HG03066 (cell line): Measurements from ENCODE around the gene CLDN5.

ENCODE experiments used
- ATAC-seq: cut with Tn5 transposase; IDR thresholded peaks from one replicate; pipeline ENCODE4 v1.9.1; 2021; ENCODE audit warnings: low read depth; ENCODE audit not compliant: unreplicated experiment

CLDN5 gene

DNA sequence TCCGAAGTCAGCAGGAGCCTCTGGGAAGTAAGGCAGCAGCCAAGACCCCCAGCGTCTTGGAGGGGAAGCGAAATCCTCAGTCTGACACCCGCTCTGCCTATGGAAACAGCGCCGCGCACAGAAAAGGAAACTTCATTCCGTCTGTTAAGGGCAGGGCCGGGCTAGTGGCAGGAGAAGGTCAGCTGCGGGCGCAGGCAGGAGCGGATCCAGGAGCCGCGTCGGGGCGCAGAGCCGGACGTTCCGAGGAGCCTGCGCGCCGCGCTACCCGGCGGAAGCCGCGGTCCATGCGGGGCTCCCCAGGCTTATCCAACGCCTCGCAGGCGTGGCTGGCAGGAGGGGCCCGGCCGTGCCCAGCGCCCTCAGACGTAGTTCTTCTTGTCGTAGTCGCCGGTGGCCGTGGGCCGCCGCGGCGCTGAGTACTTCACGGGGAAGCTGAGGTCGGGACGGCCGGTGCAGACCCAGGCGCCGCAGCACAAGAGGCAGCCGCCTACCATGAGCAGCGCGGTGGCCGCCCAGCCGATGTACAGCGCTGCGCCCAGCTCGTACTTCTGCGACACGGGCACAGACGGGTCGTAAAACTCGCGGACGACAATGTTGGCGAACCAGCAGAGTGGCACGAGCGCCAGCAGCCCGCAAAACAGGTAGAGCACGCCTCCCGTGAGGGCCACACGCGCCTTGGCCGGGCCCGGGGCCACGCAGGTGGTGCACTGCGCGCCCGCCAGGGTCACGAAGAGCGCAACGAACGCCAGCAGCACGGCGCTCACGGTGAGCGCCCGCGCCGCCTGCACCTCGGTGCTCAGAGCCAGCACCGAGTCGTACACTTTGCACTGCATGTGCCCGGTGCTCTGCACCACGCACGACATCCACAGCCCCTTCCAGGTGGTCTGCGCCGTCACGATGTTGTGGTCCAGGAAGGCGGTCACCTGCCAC lies 705 bp downstream of the CLDN5 start:
- no peak for ATAC-seq

DNA sequence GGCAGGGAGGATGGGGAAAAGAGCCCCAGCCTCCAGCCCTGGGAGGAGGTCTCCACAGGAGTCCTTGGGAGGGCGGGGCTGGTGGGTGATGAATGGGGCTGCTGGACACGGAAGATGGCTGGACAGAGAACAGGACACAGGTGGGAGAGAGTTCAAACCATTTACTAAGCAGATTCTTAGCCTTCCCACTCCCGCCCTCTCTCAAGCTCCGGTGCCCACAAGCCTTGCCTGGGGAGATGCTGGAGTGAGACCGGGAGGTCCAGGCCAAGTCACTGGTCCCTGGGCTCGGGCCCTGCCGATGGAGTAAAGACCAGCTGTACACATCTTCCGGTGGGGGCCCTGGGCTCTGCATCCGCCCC lies 1.4 kb downstream of the CLDN5 start:
- ATAC-seq, result no peak

DNA sequence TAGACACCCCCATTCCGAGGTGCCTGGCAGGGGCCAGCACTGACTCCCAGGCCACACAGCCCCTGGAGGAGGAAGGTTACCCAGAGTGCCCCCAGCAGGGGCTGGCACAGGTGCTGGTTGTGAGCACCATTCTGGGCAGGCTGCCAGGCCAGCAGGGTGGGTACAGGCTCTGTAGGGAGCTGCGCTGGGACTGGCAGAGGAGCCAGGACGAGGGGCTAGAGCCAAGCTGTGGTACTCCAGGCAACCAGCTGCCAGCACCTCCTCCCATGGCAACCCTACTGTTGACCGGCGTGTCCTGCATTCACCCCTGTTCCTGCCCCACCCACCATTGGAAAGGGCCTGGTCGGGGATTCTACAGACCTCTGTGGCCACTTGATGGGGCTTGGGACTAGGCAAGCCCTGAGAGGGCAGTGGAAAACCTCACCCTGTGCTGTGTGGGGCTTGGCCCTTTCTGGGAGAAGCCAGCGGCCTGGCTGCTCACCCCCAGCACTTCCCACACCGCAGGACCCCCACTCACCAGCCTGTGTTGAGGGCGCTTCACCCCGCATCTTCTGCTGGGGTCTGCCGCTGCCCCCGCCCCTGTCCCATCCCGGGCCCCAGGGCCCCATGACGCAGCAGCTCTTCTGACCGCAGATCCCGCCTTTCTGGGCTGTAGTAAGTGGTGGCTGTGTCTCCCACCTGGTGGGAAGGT lies 1.9 kb downstream of the CLDN5 start:
- ATAC-seq, result no peak

DNA sequence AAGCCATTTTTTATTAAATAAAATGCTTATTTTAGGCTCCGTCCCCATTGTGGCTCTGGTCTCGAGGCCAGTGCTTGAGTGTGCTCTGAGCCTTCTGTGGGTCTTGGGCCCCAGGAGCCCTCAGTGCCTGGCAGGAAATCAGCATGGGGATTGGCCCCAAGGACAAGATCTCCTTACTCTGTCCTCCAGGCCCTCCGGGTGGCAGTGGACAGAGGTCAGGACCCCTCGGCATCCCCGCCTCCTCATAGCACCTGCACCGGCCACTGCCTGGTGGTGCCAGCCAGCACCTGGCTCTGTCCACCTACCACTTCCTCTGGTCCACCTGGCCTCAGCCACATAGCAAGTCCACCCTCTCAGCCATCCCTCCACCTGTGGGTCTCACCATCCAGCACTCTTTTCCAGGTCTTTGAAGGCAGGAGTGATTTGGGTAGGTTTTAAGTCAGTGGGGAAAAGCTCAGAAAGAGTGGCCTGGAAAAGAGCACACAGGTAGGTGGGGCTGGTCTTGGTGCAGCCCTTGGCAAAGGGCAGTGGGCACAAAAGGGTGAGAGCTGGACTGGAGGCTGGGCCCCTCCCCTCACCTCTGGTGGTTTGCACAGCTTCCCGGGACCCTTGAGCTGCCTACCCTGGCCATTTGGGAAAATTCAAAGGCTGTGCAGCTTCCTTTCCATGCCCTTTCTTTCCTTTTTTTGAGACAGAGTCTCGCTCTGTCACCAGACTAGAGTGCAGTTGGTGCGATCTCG lies 3.5 kb downstream of the CLDN5 start:
- ATAC-seq, result no peak

DNA sequence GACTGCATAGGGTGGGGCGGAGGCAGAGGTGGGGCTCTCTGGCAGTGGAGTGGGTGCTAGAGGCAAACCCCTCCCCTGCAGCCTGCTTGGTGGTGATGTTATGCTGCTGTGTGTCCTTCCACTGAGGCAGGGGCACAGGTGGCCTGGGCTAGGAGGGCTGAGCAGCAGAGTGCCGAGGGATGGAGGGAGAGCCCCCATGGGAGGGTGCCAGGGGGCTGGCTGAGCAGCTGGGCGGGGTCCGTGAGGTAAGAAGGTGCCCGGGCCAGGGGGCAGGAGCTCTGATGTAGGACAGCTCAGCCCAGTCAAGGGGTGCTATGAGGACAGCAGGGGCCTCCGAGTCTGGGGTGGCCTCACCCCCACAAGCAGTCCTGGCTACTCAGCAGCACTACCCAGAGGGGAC lies 4.2 kb downstream of the CLDN5 start:
- ATAC-seq, result no peak

DNA sequence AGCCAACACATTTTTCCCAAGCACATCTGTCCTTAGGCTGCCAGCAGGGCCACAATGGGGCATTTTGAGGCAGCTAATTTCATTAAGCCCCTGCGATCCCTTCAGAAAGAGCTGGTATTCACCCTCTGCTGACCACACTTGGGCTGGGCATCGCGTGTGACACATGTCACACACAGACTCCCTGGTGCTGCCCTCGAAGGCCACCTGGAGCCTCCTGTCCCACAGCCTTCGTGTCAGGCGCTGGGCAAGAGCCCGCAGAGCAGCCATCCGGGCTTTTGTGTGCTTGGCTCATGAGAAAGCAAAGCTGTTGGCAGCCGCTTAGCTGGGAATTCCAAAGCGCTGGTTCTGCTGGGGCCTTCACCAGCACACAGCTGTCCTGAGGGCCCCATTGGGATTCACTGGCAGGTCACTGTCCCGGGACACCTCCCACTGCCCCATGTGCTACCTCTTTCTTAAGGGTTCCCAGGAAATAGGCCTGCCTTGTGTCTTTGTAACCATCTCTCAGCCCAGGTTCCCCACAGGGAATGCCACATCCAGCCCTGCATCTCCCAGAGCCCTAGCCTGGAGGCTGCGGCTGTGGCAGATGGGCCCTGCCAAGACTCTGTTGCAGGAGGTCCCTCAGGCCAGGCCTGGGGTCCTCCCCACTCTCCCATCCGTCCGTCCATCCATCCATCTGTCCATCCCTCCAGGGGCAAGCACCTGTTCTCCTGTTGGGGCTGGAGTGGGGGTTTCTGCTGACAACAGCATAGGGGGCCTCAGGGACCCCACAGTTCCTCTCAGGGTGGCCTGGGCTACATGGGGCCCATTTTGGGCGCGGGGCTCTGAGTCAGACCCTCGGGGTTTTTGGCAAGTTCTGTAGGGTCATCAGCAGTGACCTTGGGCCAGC lies 4.9 kb downstream of the CLDN5 start:
- ATAC-seq, result no peak

DNA sequence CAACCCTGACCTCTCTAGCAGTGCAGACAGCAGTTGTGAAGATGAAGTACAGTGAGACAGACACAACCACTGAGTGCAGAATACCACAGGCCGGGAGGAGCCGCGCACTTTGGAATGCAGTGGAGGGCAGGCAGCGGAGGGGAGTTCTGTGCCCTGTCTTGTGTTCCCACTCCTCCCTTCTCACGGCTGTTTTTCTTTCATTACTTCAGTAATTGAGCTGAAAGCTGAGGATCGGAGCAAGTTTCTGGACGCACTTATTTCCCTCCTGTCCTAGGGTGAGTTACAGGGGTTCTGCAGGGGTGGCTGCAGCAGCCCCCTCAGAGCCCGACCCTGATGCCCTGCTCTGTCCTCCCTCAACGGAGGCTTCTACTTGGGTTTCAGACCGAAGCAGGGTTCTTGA lies 5.6 kb downstream of the CLDN5 start:
- ATAC-seq, result no peak

DNA sequence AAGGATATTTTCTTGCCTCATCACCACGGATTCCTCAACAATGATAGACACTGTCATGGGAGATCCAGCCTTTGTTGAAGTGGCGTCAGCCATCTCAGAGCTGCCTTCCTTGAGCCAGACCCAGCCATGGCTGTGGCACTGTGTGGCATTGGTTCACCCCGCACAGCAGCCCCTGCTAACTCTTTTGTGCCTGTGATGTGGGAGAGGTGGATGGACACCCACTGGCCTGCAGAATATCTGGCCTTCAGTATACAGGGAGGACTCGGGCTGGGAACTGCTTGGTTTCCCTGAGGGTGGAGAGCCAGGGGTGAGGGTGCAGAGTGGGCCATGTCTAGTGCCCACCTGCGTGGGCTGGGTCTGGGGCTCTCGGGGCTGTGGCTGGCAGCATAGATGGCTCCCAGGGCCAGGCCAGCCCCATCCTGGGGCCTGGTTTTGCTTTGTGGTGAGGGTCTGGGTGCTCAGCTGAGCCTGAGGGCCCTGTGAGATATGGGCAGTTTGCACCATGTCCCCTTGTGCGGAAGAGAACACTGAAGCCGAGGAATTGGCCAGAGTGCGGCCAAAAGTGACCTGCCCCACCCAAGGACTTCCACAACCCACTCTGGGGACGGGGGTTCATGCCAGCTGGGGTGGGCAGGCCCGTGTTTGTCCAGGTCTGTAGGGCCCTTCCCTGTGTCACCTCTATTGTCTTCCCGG lies 6.1 kb downstream of the CLDN5 start:
- ATAC-seq, result no peak

DNA sequence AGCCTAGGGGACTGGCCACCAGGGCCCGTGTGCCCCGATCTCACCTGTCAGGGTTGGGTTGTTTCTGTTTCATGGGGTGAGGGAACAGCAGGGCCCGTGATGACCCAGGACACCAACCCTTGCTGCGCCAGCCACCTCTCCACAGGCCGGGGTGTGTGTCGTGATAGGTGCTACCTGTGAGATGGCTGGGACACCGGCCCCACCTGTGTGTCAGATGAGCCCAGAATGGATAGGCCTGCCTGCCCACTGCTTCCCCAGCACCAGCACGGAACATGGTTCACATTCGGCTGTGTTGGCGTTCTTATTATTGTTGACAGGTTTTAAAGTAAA lies 7.1 kb downstream of the CLDN5 start:
- no peak for ATAC-seq

DNA sequence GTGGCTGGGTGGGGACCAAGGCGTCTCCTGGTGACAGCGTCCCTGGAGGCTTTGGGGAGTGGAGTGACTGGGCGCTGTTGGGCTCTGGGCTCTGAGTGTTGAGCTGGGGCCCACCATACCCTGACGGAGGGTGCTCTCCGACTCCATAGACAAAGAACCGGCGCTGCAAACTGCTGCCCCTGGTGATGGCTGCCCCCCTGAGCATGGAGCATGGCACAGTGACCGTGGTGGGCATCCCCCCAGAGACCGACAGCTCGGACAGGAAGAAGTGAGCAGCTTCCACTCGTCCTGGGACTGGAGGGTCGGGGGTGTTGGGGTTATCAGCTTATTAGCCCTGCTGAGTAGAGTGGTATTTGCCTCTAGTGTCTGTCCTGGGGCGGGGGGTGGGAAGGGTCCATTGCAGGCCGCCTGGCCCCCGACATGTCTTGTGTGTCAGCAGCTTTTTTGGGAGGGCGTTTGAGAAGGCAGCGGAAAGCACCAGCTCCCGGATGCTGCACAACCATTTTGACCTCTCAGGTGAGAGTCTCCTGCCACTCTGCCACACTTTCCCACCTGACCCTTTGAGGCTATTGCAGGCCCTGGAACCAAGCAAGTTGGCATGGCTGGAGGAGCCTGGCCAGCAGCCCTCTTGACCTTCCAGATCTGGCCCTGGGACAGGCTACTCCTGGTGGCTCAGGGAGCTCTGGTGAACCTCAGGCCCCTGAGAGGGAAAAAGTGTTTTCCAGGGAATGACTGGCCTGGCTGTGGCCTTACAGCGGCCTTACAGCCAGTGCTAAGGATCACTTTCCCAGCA lies 7.6 kb downstream of the CLDN5 start:
- ATAC-seq, result no peak

DNA sequence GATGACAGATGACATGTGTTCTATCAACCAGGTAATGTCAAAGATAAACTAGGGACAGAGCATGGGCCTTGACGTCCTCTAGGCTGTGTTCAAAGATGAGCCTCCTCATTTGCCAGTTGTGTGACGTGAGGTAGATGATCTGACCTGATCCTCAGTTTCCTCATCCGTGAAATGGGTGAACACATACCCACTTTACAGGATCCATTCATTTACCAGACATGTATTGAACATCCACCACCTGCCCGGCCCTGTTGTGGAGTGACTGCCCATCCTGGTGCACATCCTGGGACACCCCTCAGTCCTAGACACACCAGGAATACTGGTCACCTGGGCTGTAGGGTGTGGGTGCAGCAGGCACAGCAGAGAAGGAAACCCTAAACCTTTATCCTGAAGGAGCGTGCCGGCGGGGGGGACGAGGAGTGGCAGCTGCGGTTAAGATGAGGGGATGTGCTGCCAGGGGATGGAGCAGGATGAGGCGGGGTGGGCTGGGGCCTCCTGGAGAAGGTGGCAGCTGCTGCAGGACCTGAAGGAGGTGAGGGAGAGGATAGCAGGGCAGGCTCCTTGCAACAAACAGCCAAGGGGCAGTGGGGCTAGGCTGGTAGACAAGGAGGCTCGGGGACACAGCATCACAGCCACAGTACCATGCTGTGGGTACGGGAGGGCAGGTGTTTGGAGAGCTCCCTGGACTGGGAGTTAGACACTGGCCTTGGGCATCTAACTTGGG lies 8.4 kb downstream of the CLDN5 start:
- no peak for ATAC-seq

DNA sequence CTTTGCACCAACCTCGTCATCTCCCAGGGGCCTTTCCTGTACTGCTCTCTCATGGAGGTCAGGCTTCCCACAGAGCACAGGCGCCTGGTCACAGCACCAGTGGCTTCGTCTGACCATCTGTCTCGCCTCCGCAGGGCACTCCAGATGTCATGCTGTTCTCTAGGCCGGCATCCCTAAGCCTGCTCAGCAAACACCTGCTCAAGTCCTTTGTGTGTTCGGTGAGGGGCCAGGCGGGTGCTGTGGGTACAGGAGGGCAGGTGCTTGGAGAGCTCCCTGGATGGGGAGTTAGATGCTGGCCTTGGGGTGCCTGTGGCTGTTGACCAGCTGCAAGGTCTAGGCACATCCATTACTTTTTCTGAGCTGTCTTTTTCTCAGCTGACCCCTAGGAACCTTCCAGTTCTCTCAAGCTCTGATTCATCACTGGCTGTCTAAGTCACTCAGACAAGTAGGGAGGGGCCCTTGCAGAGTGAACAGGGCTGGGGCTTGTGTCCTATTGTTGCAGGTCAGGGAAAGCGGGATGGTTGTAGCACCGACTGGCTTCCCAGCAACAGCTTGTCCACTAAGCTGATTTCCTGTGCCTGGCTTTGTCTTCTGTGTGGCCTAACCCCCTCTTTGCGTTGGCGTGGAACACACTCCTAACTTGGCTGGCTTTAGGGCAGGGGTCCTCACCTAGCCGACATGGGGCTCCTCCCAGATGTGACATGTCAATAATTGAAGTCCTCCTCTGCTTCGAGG lies 9.2 kb downstream of the CLDN5 start:
- no peak for ATAC-seq

DNA sequence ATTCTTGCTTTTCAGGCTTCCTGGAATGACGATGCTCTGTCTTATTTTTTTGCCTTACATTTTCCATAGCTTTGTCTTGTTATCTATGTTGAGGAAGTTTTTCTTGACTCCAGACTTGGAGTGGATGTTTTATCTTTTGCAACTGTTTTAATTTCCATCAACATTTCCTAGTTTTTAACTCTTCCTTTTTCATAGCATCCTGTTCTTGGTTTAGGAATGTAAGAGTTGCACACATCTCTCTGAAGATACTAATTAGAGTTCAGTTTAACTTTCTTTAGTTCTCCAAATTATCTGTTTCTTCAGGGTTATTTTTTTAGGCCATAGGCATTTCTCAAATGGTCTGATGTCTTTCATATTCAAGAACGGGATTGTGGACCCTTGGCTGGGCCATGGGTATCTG lies 10.4 kb downstream of the CLDN5 start:
- no peak for ATAC-seq

DNA sequence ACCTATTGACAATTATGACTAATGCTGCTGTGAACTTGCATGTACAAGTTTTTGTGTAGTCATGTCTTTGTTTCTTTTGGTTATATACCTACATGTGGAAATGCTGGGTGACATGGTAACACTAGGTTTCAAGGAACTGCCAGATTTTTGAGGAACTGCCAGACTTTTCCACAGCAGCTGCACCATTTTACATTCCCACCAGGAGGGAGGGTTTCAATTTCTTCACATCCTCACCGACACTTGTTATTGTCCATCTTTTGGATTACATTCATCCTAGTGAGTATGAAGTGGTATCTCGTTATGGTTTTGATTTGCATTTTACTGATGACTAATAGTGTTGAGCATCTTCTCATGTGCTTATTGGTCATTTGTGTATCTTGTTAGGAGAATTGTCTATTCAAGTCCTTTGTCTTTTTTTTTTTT lies 13.3 kb downstream of the CLDN5 start:
- no peak for ATAC-seq

DNA sequence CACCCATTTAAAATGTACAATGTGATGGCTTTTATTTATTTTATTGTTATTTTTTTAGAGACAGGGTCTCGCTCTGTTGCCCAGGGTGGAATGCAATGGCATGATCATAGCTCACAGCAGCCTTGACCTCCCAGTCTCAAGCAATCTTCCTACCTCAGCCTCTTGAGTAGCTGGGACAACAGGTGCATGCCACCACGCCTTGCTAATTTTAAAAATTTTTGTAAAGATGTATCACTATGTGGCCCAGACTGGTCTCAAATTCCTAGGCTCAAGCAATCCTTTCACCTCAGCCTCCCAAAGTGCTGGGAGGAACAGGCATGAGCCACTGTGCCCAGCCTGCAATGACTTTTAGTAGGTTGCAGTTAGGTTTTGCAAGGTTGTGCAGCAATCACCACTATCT lies 14.3 kb downstream of the CLDN5 start:
- no peak for ATAC-seq

DNA sequence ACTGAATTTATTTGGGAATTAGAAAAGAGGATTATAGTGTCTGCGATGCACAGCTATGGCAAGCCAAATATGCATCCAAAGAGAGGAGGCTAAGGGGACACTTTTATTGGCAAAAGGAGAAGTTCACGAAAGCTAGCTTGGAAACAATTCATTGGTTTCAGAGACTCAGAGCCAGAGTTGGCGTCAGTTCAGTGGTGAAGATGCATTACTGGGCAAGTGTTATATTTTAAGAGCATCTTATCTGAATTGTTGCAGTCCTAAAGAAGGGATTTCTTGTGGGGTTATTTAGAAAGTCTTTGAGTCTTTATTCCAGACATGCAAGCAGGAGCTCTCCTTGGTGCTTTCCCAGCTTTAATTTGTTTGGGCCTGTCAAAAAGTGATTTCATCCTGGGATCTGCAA lies 15.0 kb downstream of the CLDN5 start:
- no peak for ATAC-seq

DNA sequence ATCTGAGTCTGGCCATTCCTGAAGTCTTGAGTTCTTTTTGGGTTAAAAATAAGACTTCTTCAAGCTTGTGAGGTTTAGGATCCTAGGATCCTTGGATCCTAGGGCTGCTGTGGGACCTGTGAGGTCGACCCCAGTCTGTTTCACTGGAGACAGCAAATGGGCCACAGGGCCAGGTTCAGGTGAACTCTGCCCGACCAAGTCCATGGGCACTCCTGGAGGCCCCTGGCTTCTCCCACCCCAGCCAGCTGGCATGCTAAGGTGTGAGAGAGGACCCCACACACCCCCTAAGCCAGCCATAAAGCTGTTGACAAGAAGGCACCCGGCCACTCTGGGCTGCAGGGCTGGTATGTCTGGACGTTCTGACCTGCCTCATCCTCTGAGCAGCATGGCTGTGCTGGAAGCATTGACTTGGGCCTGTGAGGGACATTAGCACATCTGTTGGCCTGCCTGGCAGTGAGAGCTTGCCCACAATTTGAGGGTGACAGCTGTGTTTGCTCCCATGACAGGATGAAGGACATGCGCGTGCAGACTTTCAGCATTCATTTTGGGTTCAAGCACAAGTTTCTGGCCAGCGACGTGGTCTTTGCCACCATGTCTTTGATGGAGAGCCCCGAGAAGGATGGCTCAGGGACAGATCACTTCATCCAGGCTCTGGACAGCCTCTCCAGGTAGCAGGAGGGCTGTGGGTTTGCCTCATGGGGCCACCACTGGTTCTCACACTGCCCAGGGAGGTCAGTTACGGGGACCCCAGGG lies 16.0 kb downstream of the CLDN5 start:
- no peak for ATAC-seq
